NCI-H1092 treated with DMSO at 0.1 percent for 48 hours (cell line): ENCODE results near the gene JMJD1C.

Experiments
- DNase-seq: peaks from one replicate; lab custom pipeline; 2025; lab: John Stamatoyannopoulos, UW

JMJD1C gene

GRCh38 chr10:63132651-63133055 is 333.1 kb downstream of the JMJD1C start:
- DNase-seq: no peak

- no peak for DNase-seq
Observed at GRCh38 chr10:63129888-63130287, 335.9 kb downstream of the JMJD1C start.

- no peak for DNase-seq
Observed at GRCh38 chr10:63128443-63128842, 337.3 kb downstream of the JMJD1C start.

DNA sequence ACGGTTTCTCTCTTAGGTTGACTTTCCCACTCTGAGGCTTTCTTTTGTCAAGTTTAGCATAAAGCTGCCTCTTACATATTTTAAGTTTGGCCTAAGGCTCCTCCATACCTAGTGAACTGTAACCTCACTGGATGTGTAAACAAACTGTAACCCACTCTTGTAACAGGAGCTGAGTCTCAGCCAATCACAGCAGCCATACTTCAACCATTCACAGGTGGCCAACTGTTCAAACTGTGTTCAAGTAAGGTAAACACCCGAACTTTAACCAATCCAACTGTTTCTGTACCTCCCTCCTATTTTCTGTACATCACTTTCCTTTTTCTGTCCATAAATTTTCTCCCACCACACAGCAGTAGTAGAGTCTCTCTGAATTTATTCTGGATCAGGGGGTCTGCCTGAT is 340.3 kb downstream of the JMJD1C start:
- no peak for DNase-seq

- no peak for DNase-seq
Observed at GRCh38 chr10:63123727-63124362, 341.9 kb downstream of the JMJD1C start.

DNA sequence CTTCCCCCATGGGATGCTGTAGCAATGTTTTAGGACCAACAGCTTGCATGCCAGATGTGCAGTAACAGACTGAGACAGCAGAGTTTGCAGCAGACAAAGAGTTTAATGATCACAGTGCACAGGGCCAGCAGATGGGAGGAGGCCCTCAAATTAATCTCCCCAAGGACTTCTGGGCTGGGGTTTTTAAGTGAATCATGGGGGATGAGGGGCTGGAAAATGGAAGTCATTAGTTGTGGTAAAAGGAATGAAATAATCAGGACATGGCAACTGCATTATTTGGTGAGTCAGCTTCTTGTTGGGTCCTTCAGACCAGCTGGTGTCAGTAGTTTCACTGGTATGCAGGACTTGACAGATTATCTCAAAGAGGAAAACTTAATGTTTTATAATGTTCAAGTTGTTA is 345.2 kb downstream of the JMJD1C start:
- DNase-seq: no peak

GRCh38 chr10:63119041-63119440 is 346.7 kb downstream of the JMJD1C start:
- DNase-seq: no peak
